Melanocyte of skin (primary cell): ENCODE results near the gene TRIM7. TPM values are rescaled to one million over a fixed set of nuclear protein-coding genes. Genes with fewer than 3 reads are reported as not detected.

Experiments
- small RNA-seq, 2 donors: library from RNA; depleted of rRNA; stranded (forward); fragments of <200 nt; gene quantifications; one replicate each; pipeline ENCODE3, GENCODE V24; 2012
- total RNA-seq, 2 donors: library from RNA; depleted of rRNA; stranded (reverse); fragments of >200 nt; gene quantifications; 2 replicates each; pipeline ENCODE4 v1.2.3, GENCODE V29; 2012

Gene TRIM7
- total RNA-seq: 1 to 10 TPM; 4.5 to 7.3 TPM

DNA sequence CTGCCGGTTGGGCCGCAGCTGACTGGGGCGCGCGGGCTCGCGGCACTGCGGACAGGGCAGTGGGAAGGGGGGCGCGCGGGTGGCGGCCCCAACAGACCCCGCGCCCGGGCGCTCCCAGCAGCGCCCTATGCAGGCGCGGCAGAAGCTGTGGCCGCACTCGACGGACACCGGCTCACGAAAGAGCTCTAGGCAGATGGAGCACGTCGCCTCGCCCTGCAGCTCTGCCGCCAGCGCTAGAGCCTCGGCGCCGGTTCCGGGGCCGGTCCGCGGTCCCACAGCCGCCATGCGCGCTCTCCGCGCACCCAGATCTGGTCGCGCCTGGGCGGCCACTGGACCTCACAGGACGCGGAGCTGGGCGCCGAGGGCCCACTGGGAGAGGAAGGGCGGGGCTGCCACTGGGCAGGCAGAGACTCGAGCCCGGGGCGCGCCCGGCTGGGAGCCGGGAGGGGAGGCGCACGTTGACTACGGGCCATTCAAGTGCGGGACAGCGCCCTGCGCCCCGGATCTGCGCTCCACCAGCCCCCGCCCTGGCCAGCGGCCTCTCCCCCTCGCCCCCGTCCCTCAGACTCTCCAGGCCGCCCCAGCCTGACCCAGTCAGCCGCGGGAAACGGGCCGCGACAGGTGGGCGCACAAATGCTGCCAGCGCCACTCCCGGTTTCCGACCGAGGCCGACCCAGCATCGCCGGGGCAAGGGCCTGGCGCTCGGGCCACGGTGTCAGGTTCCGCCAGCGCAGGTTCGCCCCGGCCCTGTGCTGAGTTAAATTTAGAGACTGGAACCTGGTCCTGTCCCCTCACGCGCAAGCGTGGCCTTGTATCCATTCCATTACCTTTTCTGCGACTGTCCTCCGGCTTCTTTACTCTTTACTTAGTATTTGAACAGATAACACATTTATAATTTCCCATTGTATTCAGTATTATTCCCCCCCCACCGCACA is at the start of gene TRIM7:
TRIM7 (minus strand) TSS at position 371 of the 935 bp plus-strand sequence; CDS start at position 285, 86 bp downstream.

GRCh38 chr5:181243564-181244343 is 38.8 kb upstream of the TRIM7 start, which contains the start of gene RACK1:
Gene RACK1 (minus strand): TSS chr5:181243906. CDS start chr5:181243800, 106 bp downstream.

GRCh38 chr5:181223058-181223728 is 18.2 kb upstream of the TRIM7 start, which contains the start of gene TRIM41:
Gene TRIM41 (plus strand): TSS chr5:181223281. CDS start chr5:181224000, 719 bp downstream.

GRCh38 chr5:181146927-181147636 is 57.9 kb downstream of the TRIM7 start, which contains the start of gene OR2V2:
Gene OR2V2 (plus strand): TSS chr5:181147586. CDS start chr5:181154943, 7,357 bp downstream.

Small RNA genes lying within 50 kb of the gene (small RNA-seq; reads per million reads assigned to genes)
- gene MIR4638 (0 reads per million in 2 donors), gene SNORD95 (0 reads per million in 2 donors), gene SNORD96A (0 reads per million in 2 donors)

Other genes with a start within 250 kb of the TRIM7 start
- not detected for gene BTNL3, start 216.3 kb downstream of the TRIM7 start, total RNA-seq
- not detected for gene BTNL9, start 164.9 kb downstream of the TRIM7 start, total RNA-seq
- not detected for gene OR2V1, start 74.0 kb downstream of the TRIM7 start, total RNA-seq
- not detected for gene OR2V2, start 57.6 kb downstream of the TRIM7 start, total RNA-seq
- 1 to 10 TPM; 7.6 to 8.3 TPM for gene TRIM41, start 18.1 kb upstream of the TRIM7 start, total RNA-seq
- 1,000 to 10,000 TPM; 2,415 to 3,383 TPM for gene RACK1, start 38.7 kb upstream of the TRIM7 start, total RNA-seq
- 1 to 10 TPM; 4.0 to 4.8 TPM for gene TRIM52, start 55.9 kb upstream of the TRIM7 start, total RNA-seq
- not detected for gene OR4F3, start 162.1 kb upstream of the TRIM7 start, total RNA-seq